SK-N-SH (cell line): ENCODE data around the gene ABCC11. TPM values are rescaled to one million over a fixed set of nuclear protein-coding genes. Genes with fewer than 3 reads are reported as not detected.

Experiments
- CTCF ChIA-PET: fragments of 300-600, 350-600 bp; formaldehyde crosslinking; extraction: SDS; loops from one replicate; lab custom pipeline; 2021; lab: Yijun Ruan, JAX
- POLR2A ChIA-PET: fragments of 350-600 bp; sonication (Branson Sonifier 250); formaldehyde crosslinking; extraction: SDS; loops from one replicate; lab custom pipeline; 2020; ENCODE audit warnings: antibody characterized with exemption, inconsistent platforms; lab: Yijun Ruan, JAX
- DNase-seq: peaks from one replicate; pipeline ENCODE4 v3.0.0; 2012
- H2AFZ ChIP-seq: fragments of 200-600 bp; sonication (generic); 2 replicates; pipeline ENCODE4 v1.8.1; 2016; ENCODE audit warnings: antibody characterized with exemption, mild to moderate bottlenecking, low read depth
- H3F3A ChIP-seq: fragments of 200-600 bp; sonication (generic); replicated peaks from 2 replicates; pipeline ENCODE3; 2016; ENCODE audit warnings: antibody characterized with exemption, mild to moderate bottlenecking; ENCODE audit not compliant: insufficient read depth
- H3K27ac ChIP-seq, 2 experiments: fragments of 200-500 bp in 1 of 2; fragments of 200-600 bp in 1 of 2; sonication (Bioruptor generic) in 1 of 2; sonication (generic), shearing (Covaris generic) in 1 of 2; 2 replicates each; pipeline versions ENCODE4 v1.5.1 to v1.6.1; 2014 to 2016; ENCODE audit warnings: low read depth in 2 of 2, inconsistent platforms in 1 of 2, low read length in 1 of 2, mild to moderate bottlenecking in 1 of 2, mixed read lengths in 1 of 2
- H3K27me3 ChIP-seq: fragments of 200-600 bp; sonication (generic), shearing (Covaris generic); 2 replicates; pipeline ENCODE4 v1.6.1; 2016; ENCODE audit warnings: mixed run types; ENCODE audit not compliant: insufficient read depth
- H3K36me3 ChIP-seq, 2 experiments: fragments of 200-500 bp in 1 of 2; fragments of 200-600 bp in 1 of 2; sonication (Bioruptor generic) in 1 of 2; sonication (generic) in 1 of 2; replicated peaks in 1 of 2; 2 replicates each; pipeline versions ENCODE3 to v1.5.1; 2014 to 2016; ENCODE audit warnings: low read length in 1 of 2, mild to moderate bottlenecking in 1 of 2; ENCODE audit not compliant: insufficient read depth in 2 of 2, control insufficient read depth in 1 of 2
- H3K4me1 ChIP-seq, 2 experiments: fragments of 200-500 bp in 1 of 2; fragments of 200-600 bp in 1 of 2; sonication (Bioruptor generic) in 1 of 2; sonication (generic), shearing (Covaris generic) in 1 of 2; 2 replicates each; pipeline versions ENCODE4 v1.5.1 to v1.6.1; 2014 to 2016; ENCODE audit warnings: low read depth in 1 of 2, low read length in 1 of 2, mixed run types in 1 of 2; ENCODE audit not compliant: insufficient read depth in 2 of 2, control insufficient read depth in 1 of 2
- H3K4me2 ChIP-seq: fragments of 200-600 bp; sonication (generic), shearing (Covaris generic); 2 replicates; pipeline ENCODE4 v1.6.1; 2017; ENCODE audit warnings: mixed run types
- H3K4me3 ChIP-seq, 2 experiments: fragments of 200-500 bp in 1 of 2; fragments of 200-600 bp in 1 of 2; sonication (Bioruptor generic) in 1 of 2; sonication (generic), shearing (Covaris generic) in 1 of 2; 2 replicates each; pipeline versions ENCODE4 v1.5.1 to v1.8.1; 2014 to 2016; ENCODE audit warnings: low read depth in 2 of 2, inconsistent platforms in 1 of 2, low read length in 1 of 2, mild to moderate bottlenecking in 1 of 2, mixed read lengths in 1 of 2, moderate library complexity in 1 of 2
- H3K79me2 ChIP-seq: fragments of 200-600 bp; sonication (generic); 2 replicates; pipeline ENCODE4 v1.8.1; 2017; ENCODE audit warnings: mild to moderate bottlenecking; ENCODE audit not compliant: insufficient read depth
- H3K9ac ChIP-seq: fragments of 200-600 bp; sonication (generic); 2 replicates; pipeline ENCODE4 v1.6.1; 2017; ENCODE audit warnings: mixed run types
- H3K9me2 ChIP-seq: fragments of 200-600 bp; sonication (generic); 2 replicates; pipeline ENCODE4 v1.6.1; 2017; ENCODE audit warnings: mixed run types
- H3K9me3 ChIP-seq: fragments of 200-600 bp; sonication (generic); 2 replicates; pipeline ENCODE4 v1.6.1; 2017; ENCODE audit warnings: mixed run types, mild to moderate bottlenecking, moderate library complexity
- H4K20me1 ChIP-seq: fragments of 200-600 bp; sonication (generic); 2 replicates; pipeline ENCODE4 v1.6.1; 2017; ENCODE audit warnings: mild to moderate bottlenecking, mixed run types; ENCODE audit not compliant: insufficient read depth
- CHD2 ChIP-seq: fragments of 150-350 bp; IDR thresholded peaks from 2 replicates; pipeline ENCODE4 v1.6.1; 2018; ENCODE audit warnings: low read length; ENCODE audit not compliant: partially characterized antibody
- EZH2phosphoT487 ChIP-seq: fragments of 200-600 bp; sonication (generic); IDR thresholded peaks from 2 replicates; pipeline ENCODE4 v1.6.1; 2017; ENCODE audit warnings: low read depth, mixed run types, mild to moderate bottlenecking, antibody characterized with exemption, moderate library complexity, borderline replicate concordance
- FOXM1 ChIP-seq: IDR thresholded peaks from 2 replicates; pipeline ENCODE4 v1.4.0; 2012; ENCODE audit warnings: low read depth, mild to moderate bottlenecking
- GABPA ChIP-seq: IDR thresholded peaks from 2 replicates; pipeline ENCODE4 v1.4.0; 2012; ENCODE audit warnings: low read depth, mild to moderate bottlenecking
- GATA2 ChIP-seq: sonication (generic); formaldehyde crosslinking; IDR thresholded peaks from 2 replicates; pipeline ENCODE4 v1.5.0; 2020; ENCODE audit warnings: mild to moderate bottlenecking, missing genetic modification reagents
- JUND ChIP-seq: IDR thresholded peaks from 2 replicates; pipeline ENCODE4 v1.4.0; 2012
- MXI1 ChIP-seq: IDR thresholded peaks from 2 replicates; pipeline ENCODE4 v1.6.1; 2012; ENCODE audit warnings: mild to moderate bottlenecking, low read depth, low read length, improper control_type of control experiment
- NFIC ChIP-seq: IDR thresholded peaks from 2 replicates; pipeline ENCODE4 v1.4.0; 2012; ENCODE audit warnings: borderline replicate concordance
- NRF1 ChIP-seq: IDR thresholded peaks from 2 replicates; pipeline ENCODE4 v1.6.1; 2012; ENCODE audit warnings: low read depth, mild to moderate bottlenecking, low read length
- SIN3A ChIP-seq: IDR thresholded peaks from 2 replicates; pipeline ENCODE4 v1.6.1; 2012; ENCODE audit warnings: low read depth, mild to moderate bottlenecking, low read length, moderate library complexity, borderline replicate concordance
- TAF1 ChIP-seq: IDR thresholded peaks from 2 replicates; pipeline ENCODE4 v1.6.1; 2012; ENCODE audit warnings: low read depth, mild to moderate bottlenecking, low read length, moderate library complexity, borderline replicate concordance
- TCF12 ChIP-seq: IDR thresholded peaks from 2 replicates; pipeline ENCODE4 v1.4.0; 2012
- TEAD4 ChIP-seq: IDR thresholded peaks from 2 replicates; pipeline ENCODE4 v1.4.0; 2012; ENCODE audit warnings: mild to moderate bottlenecking, borderline replicate concordance; ENCODE audit not compliant: insufficient read depth
- WGBS: methylation state at CpG from one replicate; pipeline ENCODE4 v1.1.6; 2017; ENCODE audit warnings: low lambda C conversion rate; 5-methylcytosine and 5-hydroxymethylcytosine counted together
- polyA plus RNA-seq, 3 experiments: library from polyadenylated mRNA; depleted of rRNA; stranded (reverse); fragments of >200 nt; gene quantifications; 2 replicates each; pipeline ENCODE4 v1.2.3, GENCODE V29; 2012
- TF ChIP-seq, protein P1 (sequence below): IDR thresholded peaks from 2 replicates; pipeline ENCODE4 v1.4.0; 2012; ENCODE audit warnings: low read depth
- TF ChIP-seq, protein P2 (sequence below): IDR thresholded peaks from 2 replicates; pipeline ENCODE4; 2012
- TF ChIP-seq, protein P3 (sequence below): fragments of 150-350 bp; IDR thresholded peaks from 2 replicates; pipeline ENCODE4 v1.6.1; 2016; ENCODE audit warnings: mild to moderate bottlenecking, low read depth, low read length

The ABCC11 gene
- polyA plus RNA-seq, 1 of the 3 experiments (the other 2 are of a cell fraction), result 0.07 TPM

DNA sequence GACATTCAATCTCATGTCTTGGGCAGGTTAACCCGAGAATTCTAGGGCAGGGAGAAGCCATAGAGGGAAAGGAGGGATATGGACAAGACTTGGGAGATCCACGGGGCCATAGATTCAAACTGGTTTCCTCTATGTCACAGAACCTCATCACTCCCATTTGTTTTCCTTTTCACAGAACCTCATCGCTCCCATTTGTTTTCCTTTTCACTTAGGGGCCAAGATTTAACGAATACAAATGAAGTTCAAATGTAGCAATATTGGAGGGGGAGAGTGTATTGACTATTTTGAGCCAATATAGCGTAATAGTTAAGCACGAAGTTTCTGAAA is 42.6 kb downstream of the ABCC11 start:
- Histone ChIP-seq H3K79me2 (no peaks in the 10 kb centered on the region), H3K27me3 (peaks cover 6% of the 10 kb centered on the region; the same call in 1 of the 2 replicates), H3K9me2 (no peaks in the 10 kb centered on the region), H3F3A (no peaks in the 10 kb centered on the region), H3K9ac (no peak overlapping the region)
- TF ChIP-seq GABPA, result no peak
- TF ChIP-seq TEAD4, result no peak
- no peak for TF ChIP-seq CHD2
- no peak for TF ChIP-seq NFIC
- TF ChIP-seq, all 33 proteins: peak for 0
- no peaks in the 10 kb centered on the region for H3K36me3 ChIP-seq
- H3K9me3 ChIP-seq, result no peaks in the 10 kb centered on the region
- CTCF ChIA-PET, result no interaction called here
- no peak overlapping the region for H3K27ac ChIP-seq
- H3K4me2 ChIP-seq, result no peak overlapping the region
- WGBS, result 65% methylated on average over 6 of the region's 6 CpGs
- H3K4me1 ChIP-seq, result peaks cover 0 to 5% of the 10 kb centered on the region in 2 experiments; a peak in 1 of 4 replicates
- no peaks in the 10 kb centered on the region for H4K20me1 ChIP-seq
- POLR2A ChIA-PET, result no interaction called here
- DNase-seq, result no peak
- H2AFZ ChIP-seq, result no peak overlapping the region
- no peak overlapping the region for H3K4me3 ChIP-seq

DNA sequence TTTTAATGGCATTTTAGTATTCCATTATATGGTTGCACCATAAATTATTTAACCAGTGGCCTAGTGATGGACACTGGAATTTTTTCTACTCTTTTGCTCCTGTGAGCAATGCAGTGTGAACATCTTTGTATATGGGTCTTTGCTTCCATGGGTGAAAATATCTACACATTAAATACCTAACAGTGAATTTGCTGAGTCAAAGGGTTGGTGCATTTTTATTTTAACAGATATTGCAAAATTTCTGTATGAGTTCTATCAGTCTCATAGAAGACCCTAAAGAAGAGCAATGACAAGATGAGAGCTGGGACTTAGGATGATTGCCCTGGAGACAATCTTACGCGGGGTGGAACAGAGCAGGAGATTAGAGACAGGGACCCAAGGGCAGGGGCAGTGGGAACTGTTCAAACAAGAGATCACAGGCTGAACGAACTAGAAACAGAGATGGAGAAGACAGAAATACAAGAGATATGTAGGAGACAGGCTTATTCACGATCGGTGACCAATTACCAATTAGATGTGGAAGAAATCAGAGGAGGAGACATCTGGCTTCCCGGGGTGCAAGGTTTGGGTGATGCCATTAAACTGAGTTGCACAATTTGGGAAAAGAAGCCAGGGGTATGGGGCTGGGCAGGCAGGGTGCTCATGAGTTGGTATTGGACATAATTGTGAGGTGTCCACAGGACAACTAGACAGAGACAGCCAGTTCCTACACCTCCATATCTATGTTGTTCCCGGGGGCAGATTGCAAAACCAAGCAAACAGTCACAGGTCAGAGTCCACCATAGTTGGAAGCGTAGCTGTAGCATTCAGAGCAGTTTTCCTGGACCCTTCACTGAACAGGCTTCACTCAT is 43.1 kb downstream of the ABCC11 start:
- Histone ChIP-seq H3K9me2 (no peaks in the 10 kb centered on the region), H3K4me1 (peaks cover 0 to 5% of the 10 kb centered on the region in 2 experiments; a peak in 1 of 4 replicates), H3K27ac (no peak overlapping the region), H3K79me2 (no peaks in the 10 kb centered on the region), H3K4me3 (no peak overlapping the region), H3K9ac (no peak overlapping the region), H3K36me3 (no peaks in the 10 kb centered on the region), H4K20me1 (no peaks in the 10 kb centered on the region), H3K27me3 (peaks cover 6% of the 10 kb centered on the region; the same call in 1 of the 2 replicates), H3K9me3 (no peaks in the 10 kb centered on the region), H3K4me2 (no peak overlapping the region), H2AFZ (no peak overlapping the region), H3F3A (no peaks in the 10 kb centered on the region)
- ChIA-PET CTCF (no interaction called here), POLR2A (no interaction called here)
- TF ChIP-seq, protein P1, sequence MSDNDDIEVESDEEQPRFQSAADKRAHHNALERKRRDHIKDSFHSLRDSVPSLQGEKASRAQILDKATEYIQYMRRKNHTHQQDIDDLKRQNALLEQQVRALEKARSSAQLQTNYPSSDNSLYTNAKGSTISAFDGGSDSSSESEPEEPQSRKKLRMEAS, result no peak
- no peak for TF ChIP-seq NRF1
- TF ChIP-seq FOXM1, result no peak
- no peak for TF ChIP-seq JUND
- no peak for TF ChIP-seq CHD2
- no peak for TF ChIP-seq TCF12
- no peak for TF ChIP-seq MXI1
- no peak for TF ChIP-seq GATA2 (CRISPR knock-in tag)
- no peak for DNase-seq
- WGBS, result 61% methylated on average over 8 of the region's 8 CpGs

DNA sequence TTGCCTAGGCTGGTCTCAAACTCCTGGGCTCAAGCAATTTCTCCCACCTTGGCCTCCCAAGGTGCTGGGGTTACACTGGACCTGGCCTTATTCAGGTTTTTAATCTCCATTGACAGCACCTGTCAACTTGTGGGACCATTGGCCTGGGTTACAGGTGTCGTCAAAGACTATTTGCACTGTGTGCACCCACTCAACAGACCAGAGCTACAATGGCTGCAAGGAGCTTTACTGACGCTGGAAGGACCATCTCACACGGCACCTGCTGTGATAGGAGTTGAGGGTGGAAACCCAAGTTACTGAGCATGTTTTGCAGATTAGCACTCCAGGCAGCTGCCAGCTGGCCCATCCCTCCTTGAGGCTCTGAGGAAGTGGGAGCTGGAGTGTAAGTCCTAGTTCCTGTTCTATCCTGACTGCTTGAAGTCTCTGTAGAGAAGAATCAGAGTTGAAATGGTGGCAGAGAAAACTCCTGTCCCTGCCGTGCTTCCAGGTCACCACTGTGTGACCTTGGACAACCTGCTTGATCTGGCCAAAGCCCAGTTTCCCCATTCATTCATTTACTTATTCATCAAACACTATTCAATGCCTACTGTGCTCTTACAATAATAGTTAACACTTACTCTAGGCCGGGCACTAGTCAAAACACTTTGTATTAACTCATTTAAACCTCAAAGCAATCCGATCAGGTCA is 45.7 kb downstream of the ABCC11 start:
- Histone ChIP-seq H3K4me2 (no peak overlapping the region), H3K4me3 (no peak overlapping the region), H3K9me3 (no peaks in the 10 kb centered on the region), H4K20me1 (no peaks in the 10 kb centered on the region), H3F3A (no peaks in the 10 kb centered on the region), H3K27me3 (peaks cover 6% of the 10 kb centered on the region; the same call in 1 of the 2 replicates), H3K36me3 (no peaks in the 10 kb centered on the region), H3K27ac (no peak overlapping the region), H3K4me1 (peaks cover 0 to 5% of the 10 kb centered on the region in 2 experiments; a peak in 1 of 4 replicates), H3K79me2 (no peaks in the 10 kb centered on the region), H2AFZ (no peak overlapping the region), H3K9me2 (no peaks in the 10 kb centered on the region), H3K9ac (no peak overlapping the region)
- 68% methylated on average over 4 of the region's 6 CpGs for WGBS
- POLR2A ChIA-PET, result no interaction called here
- no peak for DNase-seq
- CTCF ChIA-PET, result no interaction called here
- TF ChIP-seq, protein P2, sequence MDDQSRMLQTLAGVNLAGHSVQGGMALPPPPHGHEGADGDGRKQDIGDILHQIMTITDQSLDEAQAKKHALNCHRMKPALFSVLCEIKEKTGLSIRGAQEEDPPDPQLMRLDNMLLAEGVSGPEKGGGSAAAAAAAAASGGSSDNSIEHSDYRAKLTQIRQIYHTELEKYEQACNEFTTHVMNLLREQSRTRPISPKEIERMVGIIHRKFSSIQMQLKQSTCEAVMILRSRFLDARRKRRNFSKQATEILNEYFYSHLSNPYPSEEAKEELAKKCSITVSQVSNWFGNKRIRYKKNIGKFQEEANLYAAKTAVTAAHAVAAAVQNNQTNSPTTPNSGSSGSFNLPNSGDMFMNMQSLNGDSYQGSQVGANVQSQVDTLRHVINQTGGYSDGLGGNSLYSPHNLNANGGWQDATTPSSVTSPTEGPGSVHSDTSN, result no peak
- TF ChIP-seq NRF1 (no peak), FOXM1 (no peak), SIN3A (no peak), TAF1 (no peak), EZH2phosphoT487 (no peak)
- TF ChIP-seq, protein P3, sequence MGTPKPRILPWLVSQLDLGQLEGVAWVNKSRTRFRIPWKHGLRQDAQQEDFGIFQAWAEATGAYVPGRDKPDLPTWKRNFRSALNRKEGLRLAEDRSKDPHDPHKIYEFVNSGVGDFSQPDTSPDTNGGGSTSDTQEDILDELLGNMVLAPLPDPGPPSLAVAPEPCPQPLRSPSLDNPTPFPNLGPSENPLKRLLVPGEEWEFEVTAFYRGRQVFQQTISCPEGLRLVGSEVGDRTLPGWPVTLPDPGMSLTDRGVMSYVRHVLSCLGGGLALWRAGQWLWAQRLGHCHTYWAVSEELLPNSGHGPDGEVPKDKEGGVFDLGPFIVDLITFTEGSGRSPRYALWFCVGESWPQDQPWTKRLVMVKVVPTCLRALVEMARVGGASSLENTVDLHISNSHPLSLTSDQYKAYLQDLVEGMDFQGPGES, result no peak
